ENCODE data around the gene ARF5.

DNA sequence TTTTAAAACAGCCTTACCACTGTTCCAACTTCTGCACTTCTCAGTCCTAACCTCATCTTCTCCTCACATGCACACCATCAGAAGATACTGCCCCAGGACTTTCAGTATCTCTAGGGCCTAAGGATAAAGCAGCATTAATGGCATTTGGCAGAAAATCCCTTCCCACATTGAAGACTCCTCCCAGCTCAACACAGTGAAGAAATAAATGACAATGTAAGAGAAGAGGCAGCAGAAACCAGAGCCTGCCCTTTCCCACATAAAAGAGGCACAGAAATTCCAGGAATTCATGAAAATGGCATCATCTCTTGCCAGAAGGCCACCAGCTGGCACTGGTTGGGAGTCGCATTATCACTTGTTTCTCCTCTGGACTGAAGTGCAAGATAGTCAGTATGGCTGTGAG, 6.5 kb upstream of the ARF5 start:
- TF ChIP-seq POLR2A (IDR thresholded peaks at IDR 0.05; ENCODE audit: low read length), result no peak
- TF ChIP-seq GATA1 (IDR thresholded peaks at IDR 0.05; ENCODE audit: low read depth, low read length), result no peak
